Hepatocyte (in vitro differentiated cells): ENCODE data around the gene ADAM11. TPM values are rescaled to one million over a fixed set of nuclear protein-coding genes. Genes with fewer than 3 reads are reported as not detected.

Source experiments
- DNase-seq: peaks from one replicate; pipeline ENCODE4 v3.0.0-alpha.2; 2016; ENCODE audit warnings: low spot score
- H2AFZ ChIP-seq: fragments of 200-600 bp; sonication (generic); 2 replicates; pipeline ENCODE4 v1.6.0; 2016; ENCODE audit warnings: antibody characterized with exemption, mild to moderate bottlenecking
- H3K27ac ChIP-seq: fragments of 200-600 bp; sonication (generic); 2 replicates; pipeline ENCODE4 v1.5.1; 2016; ENCODE audit warnings: mild to moderate bottlenecking
- H3K27me3 ChIP-seq: fragments of 200-600 bp; sonication (generic); 2 replicates; pipeline ENCODE4 v1.6.1; 2016
- H3K36me3 ChIP-seq: fragments of 200-600 bp; sonication (generic); replicated peaks from 2 replicates; pipeline ENCODE4 v1.5.1; 2016; ENCODE audit warnings: low read depth; ENCODE audit not compliant: insufficient read depth
- H3K4me1 ChIP-seq: fragments of 200-600 bp; sonication (generic); 2 replicates; pipeline ENCODE4 v1.5.1; 2016; ENCODE audit warnings: mild to moderate bottlenecking, moderate library complexity; ENCODE audit not compliant: insufficient read depth
- H3K4me2 ChIP-seq: fragments of 200-600 bp; sonication (generic); 2 replicates; pipeline ENCODE4 v1.6.0; 2016
- H3K4me3 ChIP-seq: fragments of 200-600 bp; sonication (generic); 2 replicates; pipeline ENCODE4 v1.5.1; 2016; ENCODE audit warnings: mild to moderate bottlenecking
- H3K79me2 ChIP-seq: fragments of 200-600 bp; sonication (generic); 2 replicates; pipeline ENCODE4 v1.6.0; 2017; ENCODE audit warnings: mild to moderate bottlenecking
- H3K9me2 ChIP-seq: fragments of 200-600 bp; sonication (generic); replicated peaks from 2 replicates; pipeline ENCODE4 v1.6.0; 2017; ENCODE audit warnings: mild to moderate bottlenecking; ENCODE audit not compliant: insufficient read depth
- H3K9me3 ChIP-seq: fragments of 200-600 bp; sonication (generic); 2 replicates; pipeline ENCODE4 v1.5.1; 2016; ENCODE audit warnings: low read depth, mild to moderate bottlenecking
- H4K20me1 ChIP-seq: fragments of 200-600 bp; sonication (generic); 2 replicates; pipeline ENCODE4 v1.6.0; 2016; ENCODE audit warnings: mild to moderate bottlenecking; ENCODE audit not compliant: insufficient read depth, poor library complexity, severe bottlenecking
- EZH2 ChIP-seq: fragments of 200-600 bp; sonication (generic); IDR thresholded peaks from 2 replicates; pipeline ENCODE4 v1.6.1; 2016; ENCODE audit warnings: antibody characterized with exemption, mild to moderate bottlenecking, borderline replicate concordance
- EZH2phosphoT487 ChIP-seq: fragments of 200-600 bp; sonication (generic); IDR thresholded peaks from one replicate; pipeline ENCODE4 v1.6.1; 2018; ENCODE audit warnings: antibody characterized with exemption, mild to moderate bottlenecking, low read depth, moderate library complexity; ENCODE audit not compliant: unreplicated experiment, severe bottlenecking
- WGBS: methylation state at CpG from one replicate; pipeline ENCODE4 v1.1.6; 2016; ENCODE audit warnings: low lambda C conversion rate; ENCODE audit errors: missing lambda C conversion rate; 5-methylcytosine and 5-hydroxymethylcytosine counted together
- polyA plus RNA-seq: library from polyadenylated mRNA; unstranded; fragments of >200 nt; fragmentation: Nextera tagmentation; extraction: Ambion mirVana; gene quantifications from 2 replicates; pipeline ENCODE4 v1.2.1, GENCODE V29; 2016
- total RNA-seq: library from RNA; depleted of rRNA; stranded (reverse); fragments of >200 nt; gene quantifications from 2 replicates; pipeline ENCODE4 v1.2.3, GENCODE V29; 2014
- TF ChIP-seq, protein P1 (sequence below): fragments of 200-600 bp; sonication (generic); IDR thresholded peaks from 2 replicates; pipeline ENCODE4 v1.5.1; 2016; ENCODE audit warnings: antibody characterized with exemption, mild to moderate bottlenecking; ENCODE audit not compliant: poor library complexity

The ADAM11 gene
- total and polyA plus RNA-seq, 2 experiments from 2014 or later: 0.50 to 0.90 TPM

DNA sequence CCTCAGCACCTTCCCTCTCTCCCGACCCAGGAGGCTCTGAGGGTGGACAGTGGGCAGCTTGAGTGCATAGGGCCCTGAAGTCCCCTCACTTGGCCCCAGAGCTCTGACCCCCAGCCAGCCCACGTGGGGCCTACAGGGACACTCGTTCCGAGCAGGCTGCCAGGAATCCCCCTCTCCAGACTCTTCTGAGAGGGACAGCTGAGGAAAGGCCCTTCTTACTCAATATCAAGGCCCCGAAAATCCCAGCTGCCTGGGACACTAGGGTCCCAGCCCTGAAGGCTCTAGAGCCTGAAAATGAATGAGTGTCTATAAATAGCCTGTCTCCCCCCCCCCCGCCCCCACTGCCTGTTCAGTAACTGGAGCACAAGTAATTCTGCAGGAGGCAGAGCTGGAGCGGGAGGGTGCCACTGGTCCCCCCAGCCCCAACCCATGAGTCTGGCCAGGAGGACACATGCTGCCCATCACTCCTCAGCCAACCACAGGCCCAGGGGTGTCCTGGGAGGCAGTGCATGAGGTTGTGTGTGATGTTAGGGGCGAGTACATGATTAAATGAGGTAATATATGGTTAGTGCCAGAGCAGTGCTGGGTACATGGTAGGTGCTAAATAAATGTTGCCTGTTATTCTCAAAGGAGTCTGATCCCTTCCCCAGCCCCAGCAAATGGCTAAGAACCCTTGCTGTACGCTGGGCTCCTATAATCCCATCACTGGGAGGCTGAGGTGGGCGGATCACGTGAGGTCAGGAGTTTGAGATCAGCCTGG lies 11.6 kb downstream of the ADAM11 start:
- Histone ChIP-seq H3K9me2 (no peaks in the 10 kb centered on the region), H3K9me3 (no peaks in the 10 kb centered on the region), H2AFZ (no peak overlapping the region), H3K4me3 (no peak overlapping the region), H3K79me2 (no peaks in the 10 kb centered on the region), H3K36me3 (no peaks in the 10 kb centered on the region), H4K20me1 (no peaks in the 10 kb centered on the region), H3K4me2 (no peak overlapping the region), H3K27ac (no peak overlapping the region), H3K4me1 (no peaks in the 10 kb centered on the region), H3K27me3 (no peaks in the 10 kb centered on the region)
- no peak for DNase-seq
- TF ChIP-seq EZH2 (no peak), EZH2phosphoT487 (no peak)
- TF ChIP-seq, protein P1, sequence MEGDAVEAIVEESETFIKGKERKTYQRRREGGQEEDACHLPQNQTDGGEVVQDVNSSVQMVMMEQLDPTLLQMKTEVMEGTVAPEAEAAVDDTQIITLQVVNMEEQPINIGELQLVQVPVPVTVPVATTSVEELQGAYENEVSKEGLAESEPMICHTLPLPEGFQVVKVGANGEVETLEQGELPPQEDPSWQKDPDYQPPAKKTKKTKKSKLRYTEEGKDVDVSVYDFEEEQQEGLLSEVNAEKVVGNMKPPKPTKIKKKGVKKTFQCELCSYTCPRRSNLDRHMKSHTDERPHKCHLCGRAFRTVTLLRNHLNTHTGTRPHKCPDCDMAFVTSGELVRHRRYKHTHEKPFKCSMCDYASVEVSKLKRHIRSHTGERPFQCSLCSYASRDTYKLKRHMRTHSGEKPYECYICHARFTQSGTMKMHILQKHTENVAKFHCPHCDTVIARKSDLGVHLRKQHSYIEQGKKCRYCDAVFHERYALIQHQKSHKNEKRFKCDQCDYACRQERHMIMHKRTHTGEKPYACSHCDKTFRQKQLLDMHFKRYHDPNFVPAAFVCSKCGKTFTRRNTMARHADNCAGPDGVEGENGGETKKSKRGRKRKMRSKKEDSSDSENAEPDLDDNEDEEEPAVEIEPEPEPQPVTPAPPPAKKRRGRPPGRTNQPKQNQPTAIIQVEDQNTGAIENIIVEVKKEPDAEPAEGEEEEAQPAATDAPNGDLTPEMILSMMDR: no peak
- WGBS: 75% methylated on average over 11 of the region's 11 CpGs

DNA sequence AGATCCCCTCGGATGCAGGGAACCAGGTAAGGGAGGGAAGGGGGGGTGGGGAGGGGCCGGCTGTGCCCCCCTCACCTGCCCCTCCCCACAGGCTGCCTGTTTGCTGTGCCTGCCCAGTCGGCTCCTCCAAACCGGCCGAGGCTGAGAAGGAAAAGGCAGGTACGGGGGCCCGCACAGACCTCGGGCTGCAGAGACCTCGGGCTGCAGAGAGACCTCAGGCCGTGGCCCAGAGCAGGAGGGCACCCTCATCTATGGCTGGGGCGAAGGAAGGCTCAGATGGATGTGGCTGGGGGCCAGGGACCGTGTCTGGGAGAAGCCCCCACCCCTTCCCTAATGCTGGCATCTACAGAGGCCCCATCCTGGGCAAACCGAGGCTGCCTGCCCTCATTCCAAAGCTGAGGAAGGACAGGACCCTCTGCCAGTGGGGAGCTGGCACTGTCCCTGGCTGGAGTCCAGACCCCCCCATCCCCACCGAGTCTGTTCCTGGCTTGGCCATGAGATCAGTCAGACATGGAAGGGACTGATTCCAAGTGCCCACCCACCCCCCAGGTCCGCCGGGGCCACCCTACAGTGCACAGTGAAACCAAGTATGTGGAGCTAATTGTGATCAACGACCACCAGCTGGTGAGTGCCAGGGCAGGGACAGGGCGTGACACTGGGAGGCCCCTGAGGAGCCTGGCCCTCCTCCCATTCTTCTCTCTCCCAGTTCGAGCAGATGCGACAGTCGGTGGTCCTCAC lies 13.7 kb downstream of the ADAM11 start:
- 86% methylated on average over 15 of the region's 21 CpGs for WGBS
- no peak for DNase-seq
- Histone ChIP-seq H3K9me2 (no peaks in the 10 kb centered on the region), H3K4me1 (no peaks in the 10 kb centered on the region), H3K36me3 (no peaks in the 10 kb centered on the region), H3K79me2 (no peaks in the 10 kb centered on the region), H2AFZ (no peak overlapping the region), H3K9me3 (no peaks in the 10 kb centered on the region), H4K20me1 (no peaks in the 10 kb centered on the region), H3K4me2 (no peak overlapping the region), H3K4me3 (no peak overlapping the region), H3K27ac (no peak overlapping the region), H3K27me3 (no peaks in the 10 kb centered on the region)
- TF ChIP-seq EZH2phosphoT487: no peak
- no peak for TF ChIP-seq EZH2
- TF ChIP-seq, protein P1: no peak

DNA sequence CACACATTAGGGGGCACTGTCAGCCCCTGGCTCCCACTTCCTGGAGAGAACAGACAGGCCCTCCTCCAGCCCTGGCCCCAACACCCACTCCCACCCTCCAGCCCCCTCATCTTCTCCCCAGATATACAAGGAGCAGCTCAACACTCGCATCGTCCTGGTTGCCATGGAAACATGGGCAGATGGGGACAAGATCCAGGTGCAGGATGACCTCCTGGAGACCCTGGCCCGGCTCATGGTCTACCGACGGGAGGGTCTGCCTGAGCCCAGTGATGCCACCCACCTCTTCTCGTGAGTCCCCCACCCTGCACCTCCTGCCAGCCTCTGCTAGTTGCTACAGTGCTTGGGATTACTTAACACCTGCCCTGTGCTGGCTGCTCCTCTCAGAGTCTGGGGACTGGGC lies 14.4 kb downstream of the ADAM11 start:
- no peaks in the 10 kb centered on the region for H3K79me2 ChIP-seq
- H3K27me3 ChIP-seq: no peaks in the 10 kb centered on the region
- no peaks in the 10 kb centered on the region for H4K20me1 ChIP-seq
- TF ChIP-seq, protein P1: no peak
- TF ChIP-seq EZH2 (no peak), EZH2phosphoT487 (no peak)
- H2AFZ ChIP-seq: no peak overlapping the region
- no peak overlapping the region for H3K4me3 ChIP-seq
- no peaks in the 10 kb centered on the region for H3K9me3 ChIP-seq
- no peaks in the 10 kb centered on the region for H3K4me1 ChIP-seq
- 74% methylated on average over 6 of the region's 6 CpGs for WGBS
- no peaks in the 10 kb centered on the region for H3K36me3 ChIP-seq
- no peak overlapping the region for H3K4me2 ChIP-seq
- H3K27ac ChIP-seq: no peak overlapping the region
- no peak for DNase-seq
- H3K9me2 ChIP-seq: no peaks in the 10 kb centered on the region
